HEK293 (cell line): ENCODE results near the gene SH3RF1.

Experiments
- CTCF ChIA-PET: fragments of 350-600 bp; formaldehyde crosslinking; extraction: SDS; loops from one replicate; lab custom pipeline; 2021; ENCODE audit warnings: antibody characterized with exemption; lab: Yijun Ruan, JAX
- POLR2A ChIA-PET: fragments of 300-600 bp; formaldehyde crosslinking; extraction: SDS; loops from one replicate; lab custom pipeline; 2020; ENCODE audit warnings: antibody characterized with exemption, inconsistent platforms; lab: Yijun Ruan, JAX
- H3K27ac ChIP-seq: fragments of 200-500 bp; sonication (Bioruptor generic); 2 replicates; pipeline ENCODE4 v1.5.1; 2014; ENCODE audit warnings: low read depth, low read length, control low read depth, inconsistent platforms; ENCODE audit errors: extremely low read depth
- H3K36me3 ChIP-seq, 2 experiments: fragments of 200-500 bp in 1 of 2; sonication (Bioruptor generic) in 1 of 2; 1 replicate in 1 of 2; 2 replicates in 1 of 2; pipeline ENCODE4 v1.5.1; 2014 to 2017; ENCODE audit warnings: inconsistent platforms in 2 of 2, low read length in 2 of 2; ENCODE audit not compliant: control insufficient read depth in 2 of 2, insufficient read depth in 1 of 2
- H3K4me1 ChIP-seq: fragments of 200-500 bp; sonication (Bioruptor generic); 2 replicates; pipeline ENCODE4 v1.5.1; 2014; ENCODE audit warnings: mild to moderate bottlenecking, low read length, inconsistent platforms; ENCODE audit not compliant: control insufficient read depth, insufficient read depth
- H3K4me3 ChIP-seq: 2 replicates; pipeline ENCODE4 v1.5.1; 2011; ENCODE audit warnings: low read depth, mild to moderate bottlenecking, control low read depth, low read length, moderate library complexity
- H3K9me3 ChIP-seq: fragments of 200-500 bp; sonication (Bioruptor generic); 2 replicates; pipeline ENCODE4 v1.5.1; 2014; ENCODE audit warnings: low read depth, low read length, inconsistent platforms; ENCODE audit not compliant: control insufficient read depth, insufficient read depth
- GLIS2 ChIP-seq: fragments of 450-650 bp; formaldehyde crosslinking; IDR thresholded peaks from 2 replicates; pipeline ENCODE4 v1.5.1; 2016; ENCODE audit warnings: missing biosample characterization, missing genetic modification characterization
- KLF8 ChIP-seq: fragments of 450-650 bp; formaldehyde crosslinking; IDR thresholded peaks from 2 replicates; pipeline ENCODE4 v1.5.1; 2016; ENCODE audit warnings: missing biosample characterization, missing genetic modification characterization
- MZF1 ChIP-seq: fragments of 450-650 bp; formaldehyde crosslinking; IDR thresholded peaks from 2 replicates; pipeline ENCODE4 v1.5.1; 2017; ENCODE audit warnings: missing biosample characterization, missing genetic modification characterization, borderline replicate concordance
- PRDM4 ChIP-seq: fragments of 450-650 bp; formaldehyde crosslinking; IDR thresholded peaks from 2 replicates; pipeline ENCODE4 v1.5.1; 2017; ENCODE audit warnings: missing biosample characterization, missing genetic modification characterization
- YY1 ChIP-seq: fragments of 450-650 bp; formaldehyde crosslinking; IDR thresholded peaks from 2 replicates; pipeline ENCODE4 v1.5.1; 2018; ENCODE audit warnings: missing biosample characterization, missing genetic modification characterization
- ZBTB8A ChIP-seq: fragments of 450-650 bp; formaldehyde crosslinking; IDR thresholded peaks from 2 replicates; pipeline ENCODE4 v1.5.1; 2016; ENCODE audit warnings: missing biosample characterization, missing genetic modification characterization
- ZNF112 ChIP-seq: fragments of 450-650 bp; formaldehyde crosslinking; IDR thresholded peaks from 2 replicates; pipeline ENCODE4 v1.5.0; 2017; ENCODE audit warnings: missing biosample characterization, missing genetic modification characterization
- ZNF132 ChIP-seq: fragments of 450-650 bp; formaldehyde crosslinking; IDR thresholded peaks from 2 replicates; pipeline ENCODE4 v1.5.1; 2017; ENCODE audit warnings: missing biosample characterization, missing genetic modification characterization, borderline replicate concordance
- ZNF133 ChIP-seq: fragments of 450-650 bp; formaldehyde crosslinking; IDR thresholded peaks from 2 replicates; pipeline ENCODE4 v1.5.1; 2016; ENCODE audit warnings: missing biosample characterization, missing genetic modification characterization
- ZNF169 ChIP-seq: fragments of 450-650 bp; formaldehyde crosslinking; IDR thresholded peaks from 2 replicates; pipeline ENCODE4 v1.5.1; 2016; ENCODE audit warnings: missing biosample characterization, missing genetic modification characterization
- ZNF175 ChIP-seq: fragments of 450-650 bp; formaldehyde crosslinking; IDR thresholded peaks from 2 replicates; pipeline ENCODE4 v1.5.1; 2016; ENCODE audit warnings: missing biosample characterization, missing genetic modification characterization
- ZNF214 ChIP-seq: fragments of 450-650 bp; formaldehyde crosslinking; IDR thresholded peaks from 2 replicates; pipeline ENCODE4 v1.5.1; 2017; ENCODE audit warnings: missing biosample characterization, mild to moderate bottlenecking, missing genetic modification characterization, borderline replicate concordance
- ZNF239 ChIP-seq: fragments of 450-650 bp; formaldehyde crosslinking; IDR thresholded peaks from 2 replicates; pipeline ENCODE4 v1.5.1; 2016; ENCODE audit warnings: missing biosample characterization, missing genetic modification characterization
- ZNF266 ChIP-seq: fragments of 450-650 bp; formaldehyde crosslinking; IDR thresholded peaks from 2 replicates; pipeline ENCODE4 v1.5.1; 2016; ENCODE audit warnings: missing biosample characterization, missing genetic modification characterization, low read depth
- ZNF404 ChIP-seq: fragments of 450-650 bp; formaldehyde crosslinking; IDR thresholded peaks from 2 replicates; pipeline ENCODE4 v1.5.1; 2017; ENCODE audit warnings: missing biosample characterization, missing genetic modification characterization
- ZNF423 ChIP-seq: fragments of 450-650 bp; formaldehyde crosslinking; IDR thresholded peaks from 2 replicates; pipeline ENCODE4 v1.5.1; 2016; ENCODE audit warnings: missing biosample characterization, missing genetic modification characterization
- ZNF585B ChIP-seq: fragments of 450-650 bp; formaldehyde crosslinking; IDR thresholded peaks from 2 replicates; pipeline ENCODE4 v1.5.1; 2016; ENCODE audit warnings: missing biosample characterization, missing genetic modification characterization
- ZNF624 ChIP-seq: fragments of 450-650 bp; formaldehyde crosslinking; IDR thresholded peaks from 2 replicates; pipeline ENCODE4 v1.5.1; 2017; ENCODE audit warnings: missing biosample characterization, missing genetic modification characterization
- ZNF626 ChIP-seq: fragments of 450-650 bp; sonication (Bioruptor Pico); formaldehyde crosslinking; IDR thresholded peaks from 2 replicates; pipeline ENCODE4 v1.5.1; 2018; ENCODE audit warnings: missing biosample characterization, missing genetic modification characterization, inconsistent platforms
- ZNF660 ChIP-seq: fragments of 450-650 bp; IDR thresholded peaks from 2 replicates; pipeline ENCODE4 v1.5.1; 2018; ENCODE audit warnings: missing biosample characterization, mild to moderate bottlenecking, missing genetic modification characterization
- ZNF707 ChIP-seq: fragments of 450-650 bp; formaldehyde crosslinking; IDR thresholded peaks from 2 replicates; pipeline ENCODE4 v1.5.1; 2016; ENCODE audit warnings: missing biosample characterization, missing genetic modification characterization
- ZNF747 ChIP-seq: fragments of 450-650 bp; formaldehyde crosslinking; IDR thresholded peaks from 2 replicates; pipeline ENCODE4 v1.5.1; 2016; ENCODE audit warnings: missing biosample characterization, missing genetic modification characterization
- ZNF777 ChIP-seq: fragments of 450-650 bp; formaldehyde crosslinking; IDR thresholded peaks from 2 replicates; pipeline ENCODE4 v1.5.1; 2017; ENCODE audit warnings: missing biosample characterization, missing genetic modification characterization, borderline replicate concordance
- ZNF785 ChIP-seq: fragments of 450-650 bp; formaldehyde crosslinking; IDR thresholded peaks from 2 replicates; pipeline ENCODE4 v1.5.1; 2016; ENCODE audit warnings: missing biosample characterization, missing genetic modification characterization
- ZNF791 ChIP-seq: fragments of 450-650 bp; formaldehyde crosslinking; IDR thresholded peaks from 2 replicates; pipeline ENCODE4 v1.5.1; 2016; ENCODE audit warnings: missing biosample characterization, missing genetic modification characterization
- ZNF792 ChIP-seq: fragments of 450-650 bp; formaldehyde crosslinking; IDR thresholded peaks from 2 replicates; pipeline ENCODE4 v1.5.1; 2016; ENCODE audit warnings: missing biosample characterization, missing genetic modification characterization
- ZSCAN16 ChIP-seq: fragments of 450-650 bp; formaldehyde crosslinking; IDR thresholded peaks from 2 replicates; pipeline ENCODE4 v1.5.1; 2016; ENCODE audit warnings: missing biosample characterization, missing genetic modification characterization
- ZSCAN30 ChIP-seq: fragments of 450-650 bp; IDR thresholded peaks from 2 replicates; pipeline ENCODE4 v1.5.1; 2018; ENCODE audit warnings: missing biosample characterization, mild to moderate bottlenecking, missing genetic modification characterization, moderate library complexity
- TF ChIP-seq, protein P1 (sequence below): fragments of 450-650 bp; IDR thresholded peaks from 2 replicates; pipeline ENCODE4 v1.5.1; 2018; ENCODE audit warnings: missing biosample characterization, mild to moderate bottlenecking, missing genetic modification characterization

SH3RF1 gene

GRCh38 chr4:169252339-169253112 lies 18.2 kb downstream of the SH3RF1 start:
- H3K4me3 ChIP-seq: no peak overlapping the region
- ChIA-PET CTCF (interaction anchor here (0.7 kb wide), 1 partner anchor 18 kb away, joined by 3 read pairs; no protein-coding TSS in a partner anchor), POLR2A (interaction anchor here (0.6 to 0.9 kb wide), 2 partner anchors 86 to 242 kb away, joined by 6 to 8 read pairs; partner anchors contain the start of gene CBR4)
- H3K4me1 ChIP-seq: peaks cover 48% of the 10 kb centered on the region
- H3K9me3 ChIP-seq: no peaks in the 10 kb centered on the region
- H3K27ac ChIP-seq: no peak overlapping the region
- TF ChIP-seq ZNF239 (no peak), GLIS2 (tag by site-specific recombination) (no peak), ZNF133 (tag by site-specific recombination) (no peak), ZNF112 (tag by site-specific recombination) (no peak), MZF1 (tag by site-specific recombination) (no peak), KLF8 (tag by site-specific recombination) (no peak), ZNF169 (tag by site-specific recombination) (no peak), PRDM4 (tag by site-specific recombination) (no peak), ZNF214 (tag by site-specific recombination) (no peak), ZNF626 (no peak), ZBTB8A (tag by site-specific recombination) (no peak), ZNF777 (tag by site-specific recombination) (no peak), ZSCAN16 (no peak), ZNF785 (tag by site-specific recombination) (no peak), ZNF792 (tag by site-specific recombination) (no peak), ZNF791 (no peak)
- no peaks in the 10 kb centered on the region for H3K36me3 ChIP-seq

DNA sequence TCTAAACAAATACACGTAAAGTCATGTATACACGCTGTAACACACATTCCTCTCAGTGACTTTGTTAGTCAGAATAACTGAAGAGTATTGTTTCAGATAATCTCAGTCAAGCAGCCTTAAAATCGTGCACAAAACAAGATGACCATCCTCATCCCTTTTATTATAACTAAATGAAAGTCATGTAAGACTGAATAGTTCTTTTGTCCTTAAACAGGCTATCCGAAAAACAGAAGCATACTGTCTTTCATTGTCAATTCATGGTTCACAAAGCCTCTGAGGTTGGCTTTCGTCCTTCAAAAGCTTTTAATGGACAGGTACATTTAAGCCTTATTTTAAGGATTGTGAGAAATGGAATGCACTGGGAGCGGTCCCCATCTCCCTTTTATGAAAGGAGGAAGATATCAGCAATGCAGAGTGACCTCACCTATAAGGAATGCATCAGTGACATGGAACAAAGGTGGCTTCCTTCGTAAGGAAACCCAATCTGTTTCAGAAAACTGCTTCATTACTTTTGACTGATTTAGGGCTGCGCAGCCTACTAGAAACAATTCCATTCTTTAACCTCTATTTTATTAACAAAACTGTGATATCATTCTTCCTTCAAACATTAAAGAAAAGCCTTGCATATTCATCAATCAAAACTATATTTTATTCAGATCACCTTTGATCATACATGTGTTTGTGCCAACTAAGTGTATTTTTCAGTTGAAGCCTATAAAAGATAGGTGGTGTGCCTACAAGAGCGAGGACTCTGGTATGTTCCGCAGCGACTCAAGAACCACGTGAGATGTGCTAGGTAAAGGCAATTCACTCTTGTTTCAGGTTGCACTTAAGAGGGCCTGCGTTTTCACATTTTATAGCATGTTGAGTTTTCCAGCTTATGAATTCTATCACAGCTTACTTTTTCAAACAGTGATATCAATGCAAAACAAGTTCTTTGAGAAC lies 19.2 kb downstream of the SH3RF1 start:
- Histone ChIP-seq H3K27ac (no peak overlapping the region), H3K4me1 (peaks cover 39% of the 10 kb centered on the region)
- CTCF ChIA-PET: no interaction called here
- TF ChIP-seq, protein P1, sequence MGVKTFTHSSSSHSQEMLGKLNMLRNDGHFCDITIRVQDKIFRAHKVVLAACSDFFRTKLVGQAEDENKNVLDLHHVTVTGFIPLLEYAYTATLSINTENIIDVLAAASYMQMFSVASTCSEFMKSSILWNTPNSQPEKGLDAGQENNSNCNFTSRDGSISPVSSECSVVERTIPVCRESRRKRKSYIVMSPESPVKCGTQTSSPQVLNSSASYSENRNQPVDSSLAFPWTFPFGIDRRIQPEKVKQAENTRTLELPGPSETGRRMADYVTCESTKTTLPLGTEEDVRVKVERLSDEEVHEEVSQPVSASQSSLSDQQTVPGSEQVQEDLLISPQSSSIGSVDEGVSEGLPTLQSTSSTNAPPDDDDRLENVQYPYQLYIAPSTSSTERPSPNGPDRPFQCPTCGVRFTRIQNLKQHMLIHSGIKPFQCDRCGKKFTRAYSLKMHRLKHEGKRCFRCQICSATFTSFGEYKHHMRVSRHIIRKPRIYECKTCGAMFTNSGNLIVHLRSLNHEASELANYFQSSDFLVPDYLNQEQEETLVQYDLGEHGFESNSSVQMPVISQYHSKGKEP (tag by site-specific recombination): no peak
- no peak for TF ChIP-seq ZNF266 (tag by site-specific recombination)
- no peak for TF ChIP-seq ZNF585B
- no peak for TF ChIP-seq ZNF404 (tag by site-specific recombination)
- no peak for TF ChIP-seq ZNF175 (tag by site-specific recombination)
- TF ChIP-seq ZNF423 (tag by site-specific recombination): no peak
- no peak for TF ChIP-seq ZNF747
- no peak for TF ChIP-seq ZNF624 (tag by site-specific recombination)
- no peak for TF ChIP-seq YY1 (tag by site-specific recombination)
- no peak for TF ChIP-seq ZNF112 (tag by site-specific recombination)
- no peak for TF ChIP-seq MZF1 (tag by site-specific recombination)
- no peak for TF ChIP-seq ZNF660
- no peak for TF ChIP-seq ZNF707 (tag by site-specific recombination)
- TF ChIP-seq ZSCAN30 (tag by site-specific recombination): no peak
- no peak for TF ChIP-seq ZNF132 (tag by site-specific recombination)

More for the DNA sequence above, 19.2 kb downstream of the SH3RF1 start:
- POLR2A ChIA-PET: interaction anchor here (0.9 kb wide), 1 partner anchor 241 kb away, joined by 8 read pairs; the partner anchor contains the start of gene CBR4
- Histone ChIP-seq H3K4me3 (0 out of 2 replicates have a peak overlapping the region, but pooled peaks have one; percentile 1), H3K36me3 (no peaks in the 10 kb centered on the region), H3K9me3 (no peaks in the 10 kb centered on the region)
